SK-N-SH treated with all-trans-retinoic acid at 6 μM for 48 hours (cell line): ENCODE results near the gene PPP6R1.

Experiments
- ATAC-seq: fragments of 200-7000 bp; cut with Tn5 transposase; 3 replicates; pipeline ENCODE4 v1.9.1; 2020; ENCODE audit warnings: mild to moderate bottlenecking, moderate library complexity
- ARNTL ChIP-seq: fragments of 450-650 bp; formaldehyde crosslinking; IDR thresholded peaks from 2 replicates; pipeline ENCODE4 v1.5.0; 2020; ENCODE audit warnings: low read depth, mild to moderate bottlenecking, moderate library complexity, borderline replicate concordance
- CSDC2 ChIP-seq: fragments of 250-450 bp; sonication (Bioruptor Pico); IDR thresholded peaks from 2 replicates; pipeline ENCODE4 v1.5.0; 2020; ENCODE audit warnings: mild to moderate bottlenecking, moderate library complexity
- CSRNP3 ChIP-seq: fragments of 250-450 bp; sonication (Bioruptor Pico); IDR thresholded peaks from 2 replicates; pipeline ENCODE4 v1.5.1; 2021; ENCODE audit warnings: mild to moderate bottlenecking, moderate library complexity
- ESRRG ChIP-seq: fragments of 250-450 bp; sonication (Bioruptor Pico); IDR thresholded peaks from 2 replicates; pipeline ENCODE4 v1.6.1; 2021; ENCODE audit warnings: mild to moderate bottlenecking
- GLIS3 ChIP-seq: fragments of 250-450 bp; sonication (Bioruptor Pico); IDR thresholded peaks from 2 replicates; pipeline ENCODE4 v1.5.0; 2020; ENCODE audit warnings: mild to moderate bottlenecking, moderate library complexity
- ISL1 ChIP-seq: fragments of 250-450 bp; sonication (Bioruptor Pico); IDR thresholded peaks from 2 replicates; pipeline ENCODE4 v2.1.2; 2022; ENCODE audit warnings: mild to moderate bottlenecking, moderate library complexity
- OSR1 ChIP-seq: fragments of 250-450 bp; sonication (Bioruptor Pico); IDR thresholded peaks from 2 replicates; pipeline ENCODE4 v1.8.0; 2022; ENCODE audit warnings: moderate library complexity, mild to moderate bottlenecking, inconsistent platforms
- PATZ1 ChIP-seq: fragments of 250-450 bp; sonication (Bioruptor Pico); IDR thresholded peaks from 2 replicates; pipeline ENCODE4 v1.8.0; 2020; ENCODE audit warnings: mild to moderate bottlenecking, moderate library complexity, borderline replicate concordance
- PPARA ChIP-seq: fragments of 250-450 bp; sonication (Bioruptor Pico); IDR thresholded peaks from 2 replicates; pipeline ENCODE4 v1.5.0; 2020; ENCODE audit warnings: mild to moderate bottlenecking, borderline replicate concordance
- RARB ChIP-seq: fragments of 250-450 bp; sonication (Bioruptor Pico); IDR thresholded peaks from 2 replicates; pipeline ENCODE4 v1.8.0; 2021; ENCODE audit warnings: mild to moderate bottlenecking, moderate library complexity
- SNAI2 ChIP-seq: fragments of 250-450 bp; sonication (Bioruptor Pico); IDR thresholded peaks from 2 replicates; pipeline ENCODE4 v1.5.0; 2020; ENCODE audit warnings: mild to moderate bottlenecking, moderate library complexity
- TCF4 ChIP-seq: fragments of 250-450 bp; sonication (Bioruptor Pico); IDR thresholded peaks from 2 replicates; pipeline ENCODE4 v1.8.0; 2021; ENCODE audit warnings: mild to moderate bottlenecking, moderate library complexity, borderline replicate concordance
- TOX ChIP-seq: fragments of 250-450 bp; sonication (Bioruptor Pico); IDR thresholded peaks from 2 replicates; pipeline ENCODE4 v1.8.0; 2021; ENCODE audit warnings: mild to moderate bottlenecking, moderate library complexity, borderline replicate concordance
- ZC3H10 ChIP-seq: fragments of 250-450 bp; sonication (Bioruptor Pico); IDR thresholded peaks from 2 replicates; pipeline ENCODE4 v1.5.1; 2021; ENCODE audit warnings: mild to moderate bottlenecking, moderate library complexity
- ZFP3 ChIP-seq: fragments of 250-450 bp; sonication (Bioruptor Pico); IDR thresholded peaks from 2 replicates; pipeline ENCODE4 v1.5.0; 2020; ENCODE audit warnings: mild to moderate bottlenecking, moderate library complexity
- ZFP30 ChIP-seq: fragments of 450-650 bp; formaldehyde crosslinking; IDR thresholded peaks from 2 replicates; pipeline ENCODE4 v1.5.0; 2022; ENCODE audit warnings: mild to moderate bottlenecking, moderate library complexity
- ZNF565 ChIP-seq: fragments of 450-650 bp; formaldehyde crosslinking; conservative IDR thresholded peaks from 2 replicates; pipeline ENCODE4 v1.5.0; 2020; ENCODE audit warnings: low read depth, mild to moderate bottlenecking, moderate library complexity
- ZNF70 ChIP-seq: fragments of 450-650 bp; formaldehyde crosslinking; IDR thresholded peaks from 2 replicates; pipeline ENCODE4 v1.5.0; 2020; ENCODE audit warnings: mild to moderate bottlenecking, moderate library complexity
- ZNF8 ChIP-seq: fragments of 450-650 bp; formaldehyde crosslinking; IDR thresholded peaks from 2 replicates; pipeline ENCODE4 v1.5.0; 2020; ENCODE audit warnings: mild to moderate bottlenecking, moderate library complexity
- TF ChIP-seq, protein P1 (sequence below): fragments of 250-450 bp; sonication (Bioruptor Pico); IDR thresholded peaks from 2 replicates; pipeline ENCODE4 v1.5.1; 2020; ENCODE audit warnings: low read depth, mild to moderate bottlenecking, moderate library complexity
- TF ChIP-seq, protein P2 (sequence below): fragments of 250-450 bp; sonication (Bioruptor Pico); IDR thresholded peaks from 2 replicates; pipeline ENCODE4 v1.8.0; 2021; ENCODE audit warnings: low read depth, mild to moderate bottlenecking, moderate library complexity, borderline replicate concordance

The PPP6R1 gene

DNA sequence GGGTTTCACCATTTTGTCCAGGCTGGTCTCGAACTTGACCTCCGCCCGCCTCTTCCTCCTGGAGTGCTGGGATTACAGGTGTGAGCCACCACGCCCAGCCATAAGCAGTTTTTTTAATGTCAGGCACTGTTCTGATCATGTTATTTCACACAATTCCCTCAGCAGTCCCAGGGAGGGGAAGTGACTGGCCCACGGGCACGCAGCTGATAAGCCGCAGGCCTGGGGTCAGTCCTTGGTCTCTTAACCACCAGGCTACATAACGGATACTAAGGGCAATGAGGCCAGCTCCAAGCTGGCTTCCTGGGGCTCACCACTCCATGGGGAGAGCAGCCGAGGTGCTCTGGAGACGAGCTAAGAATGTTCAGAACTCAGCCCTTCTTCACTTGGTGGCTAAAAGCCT is 38.5 kb upstream of the PPP6R1 start:
- no peak for ATAC-seq
- TF ChIP-seq CSRNP3 (CRISPR knock-in tag) = no peak
- TF ChIP-seq, protein P1, sequence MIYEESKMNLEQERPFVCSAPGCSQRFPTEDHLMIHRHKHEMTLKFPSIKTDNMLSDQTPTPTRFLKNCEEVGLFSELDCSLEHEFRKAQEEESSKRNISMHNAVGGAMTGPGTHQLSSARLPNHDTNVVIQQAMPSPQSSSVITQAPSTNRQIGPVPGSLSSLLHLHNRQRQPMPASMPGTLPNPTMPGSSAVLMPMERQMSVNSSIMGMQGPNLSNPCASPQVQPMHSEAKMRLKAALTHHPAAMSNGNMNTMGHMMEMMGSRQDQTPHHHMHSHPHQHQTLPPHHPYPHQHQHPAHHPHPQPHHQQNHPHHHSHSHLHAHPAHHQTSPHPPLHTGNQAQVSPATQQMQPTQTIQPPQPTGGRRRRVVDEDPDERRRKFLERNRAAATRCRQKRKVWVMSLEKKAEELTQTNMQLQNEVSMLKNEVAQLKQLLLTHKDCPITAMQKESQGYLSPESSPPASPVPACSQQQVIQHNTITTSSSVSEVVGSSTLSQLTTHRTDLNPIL (CRISPR knock-in tag) = no peak
- TF ChIP-seq ARNTL (CRISPR knock-in tag) = no peak
- TF ChIP-seq ZC3H10 = no peak
- no peak for TF ChIP-seq GLIS3 (CRISPR knock-in tag)
- no peak for TF ChIP-seq ZNF565
- TF ChIP-seq OSR1 = no peak
- TF ChIP-seq SNAI2 (CRISPR knock-in tag) = no peak
- TF ChIP-seq ZFP30 (CRISPR knock-in tag) = no peak
- no peak for TF ChIP-seq ESRRG
- TF ChIP-seq ZNF70 (CRISPR knock-in tag) = no peak
- no peak for TF ChIP-seq PATZ1 (CRISPR knock-in tag)
- no peak for TF ChIP-seq ZFP3 (CRISPR knock-in tag)
- no peak for TF ChIP-seq TCF4 (CRISPR knock-in tag)
- TF ChIP-seq, protein P2, sequence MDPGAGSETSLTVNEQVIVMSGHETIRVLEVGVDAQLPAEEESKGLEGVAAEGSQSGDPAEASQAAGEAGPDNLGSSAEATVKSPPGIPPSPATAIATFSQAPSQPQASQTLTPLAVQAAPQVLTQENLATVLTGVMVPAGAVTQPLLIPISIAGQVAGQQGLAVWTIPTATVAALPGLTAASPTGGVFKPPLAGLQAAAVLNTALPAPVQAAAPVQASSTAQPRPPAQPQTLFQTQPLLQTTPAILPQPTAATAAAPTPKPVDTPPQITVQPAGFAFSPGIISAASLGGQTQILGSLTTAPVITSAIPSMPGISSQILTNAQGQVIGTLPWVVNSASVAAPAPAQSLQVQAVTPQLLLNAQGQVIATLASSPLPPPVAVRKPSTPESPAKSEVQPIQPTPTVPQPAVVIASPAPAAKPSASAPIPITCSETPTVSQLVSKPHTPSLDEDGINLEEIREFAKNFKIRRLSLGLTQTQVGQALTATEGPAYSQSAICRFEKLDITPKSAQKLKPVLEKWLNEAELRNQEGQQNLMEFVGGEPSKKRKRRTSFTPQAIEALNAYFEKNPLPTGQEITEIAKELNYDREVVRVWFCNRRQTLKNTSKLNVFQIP (CRISPR knock-in tag) = no peak
- no peak for TF ChIP-seq RARB (CRISPR knock-in tag)
- no peak for TF ChIP-seq PPARA (CRISPR knock-in tag)
- no peak for TF ChIP-seq CSDC2 (CRISPR knock-in tag)
- no peak for TF ChIP-seq ISL1 (CRISPR knock-in tag)

DNA sequence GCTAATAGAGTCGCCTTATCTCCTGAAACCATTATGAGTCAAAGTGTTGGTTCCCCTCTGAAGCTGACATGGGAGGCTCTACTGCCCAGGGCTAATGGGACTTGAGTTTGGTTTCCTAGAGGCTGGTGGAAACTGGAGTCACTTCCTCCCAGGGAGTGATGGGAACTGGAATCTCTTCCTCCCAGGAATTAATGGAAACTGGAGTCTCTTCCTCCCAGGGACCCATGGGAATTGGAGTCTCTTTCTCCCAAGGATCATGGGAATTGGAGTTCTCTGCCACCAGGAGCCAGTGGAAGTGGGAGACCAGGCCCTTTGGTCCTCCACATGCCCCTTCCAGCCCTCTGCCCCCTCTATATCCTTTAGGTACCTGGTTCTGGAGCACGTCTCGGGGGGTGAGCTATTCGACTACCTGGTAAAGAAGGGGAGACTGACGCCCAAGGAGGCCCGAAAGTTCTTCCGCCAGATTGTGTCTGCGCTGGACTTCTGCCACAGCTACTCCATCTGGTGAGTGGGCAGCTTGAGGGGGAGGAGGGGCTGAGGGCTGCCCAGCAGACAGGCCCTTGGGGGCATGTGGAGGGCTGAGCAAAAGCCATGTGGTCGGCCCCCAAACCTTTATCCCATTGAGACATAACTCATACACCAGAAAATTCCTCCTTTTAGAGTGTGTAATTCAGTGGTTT is 30.4 kb upstream of the PPP6R1 start:
- no peak for TF ChIP-seq PPARA (CRISPR knock-in tag)
- TF ChIP-seq ZFP3 (CRISPR knock-in tag) = no peak
- TF ChIP-seq ZNF565 = no peak
- TF ChIP-seq CSDC2 (CRISPR knock-in tag) = no peak
- TF ChIP-seq, protein P1 (CRISPR knock-in tag) = no peak
- no peak for TF ChIP-seq RARB (CRISPR knock-in tag)
- TF ChIP-seq CSRNP3 (CRISPR knock-in tag) = no peak
- no peak for TF ChIP-seq ZFP30 (CRISPR knock-in tag)
- TF ChIP-seq, protein P2 (CRISPR knock-in tag) = no peak
- TF ChIP-seq TCF4 (CRISPR knock-in tag) = no peak
- TF ChIP-seq OSR1 = no peak
- no peak for TF ChIP-seq SNAI2 (CRISPR knock-in tag)
- no peak for TF ChIP-seq ARNTL (CRISPR knock-in tag)
- TF ChIP-seq PATZ1 (CRISPR knock-in tag) = no peak
- no peak for TF ChIP-seq ZNF8 (CRISPR knock-in tag)
- no peak for TF ChIP-seq GLIS3 (CRISPR knock-in tag)
- TF ChIP-seq ZNF70 (CRISPR knock-in tag) = no peak
- no peak for TF ChIP-seq TOX
- peak; percentile 46 for ATAC-seq
